ENCODE data around the gene RYR3. TPM values are rescaled to one million over a fixed set of nuclear protein-coding genes. Genes with fewer than 3 reads are reported as not detected.

RYR3 gene
- total RNA-seq, 1 donor from 2014 or later, result 1.5 TPM

DNA sequence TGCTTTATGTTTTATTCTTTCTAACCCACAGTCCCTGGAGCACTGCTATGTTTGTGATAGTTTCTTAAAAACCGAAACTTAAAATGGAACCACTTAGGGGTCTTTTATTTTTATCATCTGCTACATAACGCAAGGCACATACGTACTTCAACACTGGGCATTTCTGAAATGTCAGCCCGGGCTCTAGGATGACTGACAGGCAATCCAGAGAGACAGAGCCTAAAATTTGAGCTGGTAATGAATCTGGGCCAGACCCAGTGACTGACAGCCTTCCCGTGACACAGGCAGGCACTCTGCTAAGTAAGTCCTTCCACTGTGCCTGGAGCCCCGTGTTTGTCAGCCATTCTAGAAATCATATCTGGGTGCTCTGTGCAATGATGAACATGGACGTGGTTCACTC, 84.6 kb downstream of the RYR3 start:
- Mint-ChIP-seq H3K4me1 (ENCODE audit: low read depth, unreplicated experiment) (peaks cover 2% of the 10 kb centered on the region), H3K36me3 (ENCODE audit: low read depth, unreplicated experiment) (no peaks in the 10 kb centered on the region), H3K27ac (ENCODE audit: unreplicated experiment) (no peak overlapping the region), H3K9me3 (ENCODE audit: unreplicated experiment) (no peaks in the 10 kb centered on the region), H3K4me3 (ENCODE audit: unreplicated experiment) (no peak overlapping the region), H3K27me3 (ENCODE audit: low read depth, unreplicated experiment) (peaks cover 5% of the 10 kb centered on the region)
- no peak overlapping the region for H3K4me2 ChIP-seq (ENCODE audit: low read length)
- H3K79me2 ChIP-seq (ENCODE audit: insufficient read depth, low read length), result no peaks in the 10 kb centered on the region
- no peaks in the 10 kb centered on the region for H3K9me3 ChIP-seq (ENCODE audit: insufficient read depth, low read depth, low read length)
- DNase-seq (ENCODE audit: low read depth), result no peak
- H3K9ac ChIP-seq (ENCODE audit: low read length), result no peak overlapping the region
- no peaks in the 10 kb centered on the region for H4K20me1 ChIP-seq (ENCODE audit: insufficient read depth, low read length)
- no peaks in the 10 kb centered on the region for H3K36me3 ChIP-seq (ENCODE audit: insufficient read depth, low read length)
- no peak overlapping the region for H3K4me3 ChIP-seq (ENCODE audit: insufficient read depth, low read depth, low read length)
- no peak overlapping the region for H2AFZ ChIP-seq (ENCODE audit: low read depth, low read length)
- H3K4me1 ChIP-seq (ENCODE audit: insufficient read depth, low read length), result no peaks in the 10 kb centered on the region
- H3K27ac ChIP-seq (ENCODE audit: low read depth, low read length), result no peak overlapping the region
- TF ChIP-seq, protein P1, sequence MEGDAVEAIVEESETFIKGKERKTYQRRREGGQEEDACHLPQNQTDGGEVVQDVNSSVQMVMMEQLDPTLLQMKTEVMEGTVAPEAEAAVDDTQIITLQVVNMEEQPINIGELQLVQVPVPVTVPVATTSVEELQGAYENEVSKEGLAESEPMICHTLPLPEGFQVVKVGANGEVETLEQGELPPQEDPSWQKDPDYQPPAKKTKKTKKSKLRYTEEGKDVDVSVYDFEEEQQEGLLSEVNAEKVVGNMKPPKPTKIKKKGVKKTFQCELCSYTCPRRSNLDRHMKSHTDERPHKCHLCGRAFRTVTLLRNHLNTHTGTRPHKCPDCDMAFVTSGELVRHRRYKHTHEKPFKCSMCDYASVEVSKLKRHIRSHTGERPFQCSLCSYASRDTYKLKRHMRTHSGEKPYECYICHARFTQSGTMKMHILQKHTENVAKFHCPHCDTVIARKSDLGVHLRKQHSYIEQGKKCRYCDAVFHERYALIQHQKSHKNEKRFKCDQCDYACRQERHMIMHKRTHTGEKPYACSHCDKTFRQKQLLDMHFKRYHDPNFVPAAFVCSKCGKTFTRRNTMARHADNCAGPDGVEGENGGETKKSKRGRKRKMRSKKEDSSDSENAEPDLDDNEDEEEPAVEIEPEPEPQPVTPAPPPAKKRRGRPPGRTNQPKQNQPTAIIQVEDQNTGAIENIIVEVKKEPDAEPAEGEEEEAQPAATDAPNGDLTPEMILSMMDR (IDR thresholded peaks at IDR 0.05; ENCODE audit: insufficient read depth, low read depth, low read length), result no peak
- no peak for TF ChIP-seq EZH2 (IDR thresholded peaks at IDR 0.05; ENCODE audit: insufficient read depth, low read length)
- no peaks in the 10 kb centered on the region for H3K27me3 ChIP-seq (ENCODE audit: insufficient read depth, low read length)
- no peak for FAIRE-seq

DNA sequence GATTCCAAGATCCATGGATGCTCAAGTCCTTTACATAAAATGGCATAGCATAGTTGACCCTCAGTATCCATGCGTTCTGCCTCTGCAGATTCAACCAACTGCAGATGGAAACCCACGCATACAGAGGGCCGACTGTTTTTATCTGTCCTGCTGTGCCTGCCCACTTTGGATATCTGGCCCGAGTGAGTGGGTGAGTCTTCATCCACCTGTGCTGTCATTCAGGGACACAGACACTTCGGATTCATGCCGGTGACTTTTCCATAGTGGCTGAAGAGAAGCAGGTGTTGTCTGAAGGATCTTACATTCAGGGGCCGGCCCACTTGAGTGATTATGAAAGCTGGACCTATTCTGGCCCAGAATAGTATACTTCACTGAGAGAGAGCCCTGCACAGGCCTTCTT, 85.1 kb downstream of the RYR3 start:
- no peak overlapping the region for H3K4me2 ChIP-seq (ENCODE audit: low read length)
- H3K9me3 ChIP-seq (ENCODE audit: insufficient read depth, low read depth, low read length), result no peaks in the 10 kb centered on the region
- H3K27me3 ChIP-seq (ENCODE audit: insufficient read depth, low read length), result no peaks in the 10 kb centered on the region
- DNase-seq (ENCODE audit: low read depth) (no peak), FAIRE-seq (no peak)
- Mint-ChIP-seq H3K27ac (ENCODE audit: unreplicated experiment) (no peak overlapping the region), H3K36me3 (ENCODE audit: low read depth, unreplicated experiment) (no peaks in the 10 kb centered on the region), H3K4me1 (ENCODE audit: low read depth, unreplicated experiment) (peaks cover 2% of the 10 kb centered on the region), H3K4me3 (ENCODE audit: unreplicated experiment) (no peak overlapping the region), H3K27me3 (ENCODE audit: low read depth, unreplicated experiment) (peaks cover 2% of the 10 kb centered on the region), H3K9me3 (ENCODE audit: unreplicated experiment) (no peaks in the 10 kb centered on the region)
- H3K4me3 ChIP-seq (ENCODE audit: insufficient read depth, low read depth, low read length), result no peak overlapping the region
- H3K9ac ChIP-seq (ENCODE audit: low read length), result no peak overlapping the region
- no peaks in the 10 kb centered on the region for H3K36me3 ChIP-seq (ENCODE audit: insufficient read depth, low read length)
- no peak overlapping the region for H3K27ac ChIP-seq (ENCODE audit: low read depth, low read length)
- H3K79me2 ChIP-seq (ENCODE audit: insufficient read depth, low read length), result no peaks in the 10 kb centered on the region
- no peak for TF ChIP-seq EZH2 (IDR thresholded peaks at IDR 0.05; ENCODE audit: insufficient read depth, low read length)
- TF ChIP-seq, protein P1 (IDR thresholded peaks at IDR 0.05; ENCODE audit: insufficient read depth, low read depth, low read length), result no peak
- no peak overlapping the region for H2AFZ ChIP-seq (ENCODE audit: low read depth, low read length)
- H3K4me1 ChIP-seq (ENCODE audit: insufficient read depth, low read length), result no peaks in the 10 kb centered on the region
- H4K20me1 ChIP-seq (ENCODE audit: insufficient read depth, low read length), result no peaks in the 10 kb centered on the region

DNA sequence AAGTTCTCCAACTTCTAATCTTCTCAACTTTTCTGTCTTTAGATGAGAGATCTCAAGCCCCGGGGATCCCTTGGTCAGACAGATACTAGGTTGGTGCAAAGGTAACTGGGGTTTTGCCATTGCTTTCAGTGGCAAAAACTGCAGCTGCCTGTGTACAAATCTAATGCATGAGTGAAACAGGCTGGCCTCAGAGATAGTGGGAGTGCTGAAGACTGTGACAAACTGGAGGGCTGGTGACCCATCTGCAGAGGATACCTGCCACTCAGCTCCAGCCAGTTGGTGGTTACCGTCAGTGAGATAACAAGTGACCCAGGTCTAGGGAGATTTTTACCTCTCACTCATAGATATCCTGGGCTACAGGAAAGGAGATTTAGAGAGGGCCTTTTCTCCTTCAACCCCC, 85.7 kb downstream of the RYR3 start:
- Mint-ChIP-seq H3K27ac (ENCODE audit: unreplicated experiment) (no peak overlapping the region), H3K4me3 (ENCODE audit: unreplicated experiment) (no peak overlapping the region), H3K9me3 (ENCODE audit: unreplicated experiment) (no peaks in the 10 kb centered on the region), H3K27me3 (ENCODE audit: low read depth, unreplicated experiment) (peaks cover 2% of the 10 kb centered on the region), H3K36me3 (ENCODE audit: low read depth, unreplicated experiment) (no peaks in the 10 kb centered on the region), H3K4me1 (ENCODE audit: low read depth, unreplicated experiment) (peaks cover 2% of the 10 kb centered on the region)
- no peak overlapping the region for H3K4me2 ChIP-seq (ENCODE audit: low read length)
- H3K9me3 ChIP-seq (ENCODE audit: insufficient read depth, low read depth, low read length), result no peaks in the 10 kb centered on the region
- H3K27ac ChIP-seq (ENCODE audit: low read depth, low read length), result no peak overlapping the region
- H3K36me3 ChIP-seq (ENCODE audit: insufficient read depth, low read length), result no peaks in the 10 kb centered on the region
- no peaks in the 10 kb centered on the region for H3K79me2 ChIP-seq (ENCODE audit: insufficient read depth, low read length)
- H3K27me3 ChIP-seq (ENCODE audit: insufficient read depth, low read length), result no peaks in the 10 kb centered on the region
- no peak for TF ChIP-seq EZH2 (IDR thresholded peaks at IDR 0.05; ENCODE audit: insufficient read depth, low read length)
- TF ChIP-seq, protein P1 (IDR thresholded peaks at IDR 0.05; ENCODE audit: insufficient read depth, low read depth, low read length), result no peak
- no peaks in the 10 kb centered on the region for H3K4me1 ChIP-seq (ENCODE audit: insufficient read depth, low read length)
- H2AFZ ChIP-seq (ENCODE audit: low read depth, low read length), result no peak overlapping the region
- H3K4me3 ChIP-seq (ENCODE audit: insufficient read depth, low read depth, low read length), result no peak overlapping the region
- no peak overlapping the region for H3K9ac ChIP-seq (ENCODE audit: low read length)
- no peaks in the 10 kb centered on the region for H4K20me1 ChIP-seq (ENCODE audit: insufficient read depth, low read length)
- DNase-seq (ENCODE audit: low read depth) (no peak), FAIRE-seq (no peak)

All from astrocyte (in vitro differentiated cells and primary cell).